Measurements from ENCODE around the gene EXOC6.

The EXOC6 gene

GRCh38 chr10:92816091-92816531, 32.2 kb upstream of the EXOC6 start:
- Histone ChIP-seq H3K4me3 (ENCODE audit: low read depth, low read length) (no peak overlapping the region), H3K9ac (ENCODE audit: low read length) (no peak overlapping the region), H3K27ac (ENCODE audit: low read depth, low read length) (no peak overlapping the region), H3K36me3 (ENCODE audit: control insufficient read depth, insufficient read depth, low read length) (no peaks in the 10 kb centered on the region), H3K4me1 (ENCODE audit: control insufficient read depth, insufficient read depth, low read length) (no peaks in the 10 kb centered on the region), H3K9me3 (ENCODE audit: control insufficient read depth, insufficient read depth, low read depth, low read length) (no peaks in the 10 kb centered on the region), H3K27me3 (ENCODE audit: control insufficient read depth, insufficient read depth, low read length) (peaks cover 4% of the 10 kb centered on the region; the same call in 1 of the 2 replicates)

GRCh38 chr10:92822060-92822634, 26.2 kb upstream of the EXOC6 start:
- no peak overlapping the region for H3K4me3 ChIP-seq (ENCODE audit: low read depth, low read length)
- H3K9ac ChIP-seq (ENCODE audit: low read length) = no peak overlapping the region
- no peaks in the 10 kb centered on the region for H3K27me3 ChIP-seq (ENCODE audit: control insufficient read depth, insufficient read depth, low read length)
- no peak overlapping the region for H3K27ac ChIP-seq (ENCODE audit: low read depth, low read length)
- H3K9me3 ChIP-seq (ENCODE audit: control insufficient read depth, insufficient read depth, low read depth, low read length) = no peaks in the 10 kb centered on the region
- H3K4me1 ChIP-seq (ENCODE audit: control insufficient read depth, insufficient read depth, low read length) = no peaks in the 10 kb centered on the region
- H3K36me3 ChIP-seq (ENCODE audit: control insufficient read depth, insufficient read depth, low read length) = no peaks in the 10 kb centered on the region

- H3K27me3 ChIP-seq (ENCODE audit: control insufficient read depth, insufficient read depth, low read length) = no peaks in the 10 kb centered on the region
- no peak overlapping the region for H3K4me3 ChIP-seq (ENCODE audit: low read depth, low read length)
- no peak overlapping the region for H3K27ac ChIP-seq (ENCODE audit: low read depth, low read length)
- H3K4me1 ChIP-seq (ENCODE audit: control insufficient read depth, insufficient read depth, low read length) = no peaks in the 10 kb centered on the region
- H3K9me3 ChIP-seq (ENCODE audit: control insufficient read depth, insufficient read depth, low read depth, low read length) = no peaks in the 10 kb centered on the region
- H3K36me3 ChIP-seq (ENCODE audit: control insufficient read depth, insufficient read depth, low read length) = no peaks in the 10 kb centered on the region
- H3K9ac ChIP-seq (ENCODE audit: low read length) = no peak overlapping the region
Observed at GRCh38 chr10:92822964-92823363, 25.4 kb upstream of the EXOC6 start.

- Histone ChIP-seq H3K27me3 (ENCODE audit: control insufficient read depth, insufficient read depth, low read length) (no peaks in the 10 kb centered on the region), H3K9me3 (ENCODE audit: control insufficient read depth, insufficient read depth, low read depth, low read length) (no peaks in the 10 kb centered on the region), H3K36me3 (ENCODE audit: control insufficient read depth, insufficient read depth, low read length) (no peaks in the 10 kb centered on the region), H3K4me3 (ENCODE audit: low read depth, low read length) (no peak overlapping the region), H3K9ac (ENCODE audit: low read length) (no peak overlapping the region), H3K4me1 (ENCODE audit: control insufficient read depth, insufficient read depth, low read length) (peaks cover 2% of the 10 kb centered on the region; the same call in 1 of the 2 replicates), H3K27ac (ENCODE audit: low read depth, low read length) (no peak overlapping the region)
Observed at GRCh38 chr10:92826061-92826460, 22.3 kb upstream of the EXOC6 start.

- H3K9ac ChIP-seq (ENCODE audit: low read length) = no peak overlapping the region
- no peaks in the 10 kb centered on the region for H3K36me3 ChIP-seq (ENCODE audit: control insufficient read depth, insufficient read depth, low read length)
- H3K4me1 ChIP-seq (ENCODE audit: control insufficient read depth, insufficient read depth, low read length) = peaks cover 2% of the 10 kb centered on the region; the same call in 1 of the 2 replicates
- H3K27me3 ChIP-seq (ENCODE audit: control insufficient read depth, insufficient read depth, low read length) = no peaks in the 10 kb centered on the region
- H3K27ac ChIP-seq (ENCODE audit: low read depth, low read length) = no peak overlapping the region
- no peaks in the 10 kb centered on the region for H3K9me3 ChIP-seq (ENCODE audit: control insufficient read depth, insufficient read depth, low read depth, low read length)
- no peak overlapping the region for H3K4me3 ChIP-seq (ENCODE audit: low read depth, low read length)
Observed at GRCh38 chr10:92826504-92826903, 21.8 kb upstream of the EXOC6 start.

GRCh38 chr10:92829042-92829785, 19.1 kb upstream of the EXOC6 start:
- Histone ChIP-seq H3K9me3 (ENCODE audit: control insufficient read depth, insufficient read depth, low read depth, low read length) (no peaks in the 10 kb centered on the region), H3K4me3 (ENCODE audit: low read depth, low read length) (no peak overlapping the region), H3K27ac (ENCODE audit: low read depth, low read length) (no peak overlapping the region), H3K4me1 (ENCODE audit: control insufficient read depth, insufficient read depth, low read length) (peaks cover 2% of the 10 kb centered on the region), H3K27me3 (ENCODE audit: control insufficient read depth, insufficient read depth, low read length) (no peaks in the 10 kb centered on the region), H3K36me3 (ENCODE audit: control insufficient read depth, insufficient read depth, low read length) (no peaks in the 10 kb centered on the region), H3K9ac (ENCODE audit: low read length) (no peak overlapping the region)

- Histone ChIP-seq H3K9me3 (ENCODE audit: control insufficient read depth, insufficient read depth, low read depth, low read length) (no peaks in the 10 kb centered on the region), H3K27me3 (ENCODE audit: control insufficient read depth, insufficient read depth, low read length) (no peaks in the 10 kb centered on the region), H3K9ac (ENCODE audit: low read length) (no peak overlapping the region), H3K4me3 (ENCODE audit: low read depth, low read length) (no peak overlapping the region), H3K36me3 (ENCODE audit: control insufficient read depth, insufficient read depth, low read length) (no peaks in the 10 kb centered on the region), H3K27ac (ENCODE audit: low read depth, low read length) (no peak overlapping the region), H3K4me1 (ENCODE audit: control insufficient read depth, insufficient read depth, low read length) (peaks cover 2% of the 10 kb centered on the region)
Observed at GRCh38 chr10:92829786-92830377, 18.4 kb upstream of the EXOC6 start.

- peaks cover 2% of the 10 kb centered on the region for H3K4me1 ChIP-seq (ENCODE audit: control insufficient read depth, insufficient read depth, low read length)
- H3K4me3 ChIP-seq (ENCODE audit: low read depth, low read length) = no peak overlapping the region
- no peaks in the 10 kb centered on the region for H3K36me3 ChIP-seq (ENCODE audit: control insufficient read depth, insufficient read depth, low read length)
- no peaks in the 10 kb centered on the region for H3K9me3 ChIP-seq (ENCODE audit: control insufficient read depth, insufficient read depth, low read depth, low read length)
- H3K27ac ChIP-seq (ENCODE audit: low read depth, low read length) = no peak overlapping the region
- no peaks in the 10 kb centered on the region for H3K27me3 ChIP-seq (ENCODE audit: control insufficient read depth, insufficient read depth, low read length)
- H3K9ac ChIP-seq (ENCODE audit: low read length) = no peak overlapping the region
Observed at GRCh38 chr10:92830478-92831389, 17.6 kb upstream of the EXOC6 start.

- Histone ChIP-seq H3K36me3 (ENCODE audit: control insufficient read depth, insufficient read depth, low read length) (no peaks in the 10 kb centered on the region), H3K9me3 (ENCODE audit: control insufficient read depth, insufficient read depth, low read depth, low read length) (no peaks in the 10 kb centered on the region), H3K4me1 (ENCODE audit: control insufficient read depth, insufficient read depth, low read length) (peaks cover 14% of the 10 kb centered on the region), H3K27ac (ENCODE audit: low read depth, low read length) (no peak overlapping the region), H3K9ac (ENCODE audit: low read length) (no peak overlapping the region), H3K27me3 (ENCODE audit: control insufficient read depth, insufficient read depth, low read length) (no peaks in the 10 kb centered on the region), H3K4me3 (ENCODE audit: low read depth, low read length) (no peak overlapping the region)
Observed at GRCh38 chr10:92832121-92832520, 16.2 kb upstream of the EXOC6 start.

- Histone ChIP-seq H3K9me3 (ENCODE audit: control insufficient read depth, insufficient read depth, low read depth, low read length) (no peaks in the 10 kb centered on the region), H3K27me3 (ENCODE audit: control insufficient read depth, insufficient read depth, low read length) (no peaks in the 10 kb centered on the region), H3K4me1 (ENCODE audit: control insufficient read depth, insufficient read depth, low read length) (peaks cover 15% of the 10 kb centered on the region), H3K9ac (ENCODE audit: low read length) (no peak overlapping the region), H3K4me3 (ENCODE audit: low read depth, low read length) (no peak overlapping the region), H3K36me3 (ENCODE audit: control insufficient read depth, insufficient read depth, low read length) (no peaks in the 10 kb centered on the region), H3K27ac (ENCODE audit: low read depth, low read length) (no peak overlapping the region)
Observed at GRCh38 chr10:92832998-92833650, 15.2 kb upstream of the EXOC6 start.

Measured in HUES6 (cell line).